Fibroblast of lung (primary cell): ENCODE data around the gene DGKG.

Experiments used
- EZH2 ChIP-seq: IDR thresholded peaks from 2 replicates; pipeline ENCODE4 v1.5.1; 2012; ENCODE audit warnings: low read length, control low read depth, mild to moderate bottlenecking; ENCODE audit errors: missing control alignments
- TF ChIP-seq, protein P1 (sequence below), 2 donors: IDR thresholded peaks in 1 of 2; conservative IDR thresholded peaks in 1 of 2; 1 replicate in 1 of 2; 2 replicates in 1 of 2; pipeline ENCODE4 v1.5.1; 2011 to 2012; ENCODE audit warnings: low read length in 2 of 2, control low read depth in 1 of 2, inconsistent platforms in 1 of 2, low read depth in 1 of 2, mild to moderate bottlenecking in 1 of 2

DNA sequence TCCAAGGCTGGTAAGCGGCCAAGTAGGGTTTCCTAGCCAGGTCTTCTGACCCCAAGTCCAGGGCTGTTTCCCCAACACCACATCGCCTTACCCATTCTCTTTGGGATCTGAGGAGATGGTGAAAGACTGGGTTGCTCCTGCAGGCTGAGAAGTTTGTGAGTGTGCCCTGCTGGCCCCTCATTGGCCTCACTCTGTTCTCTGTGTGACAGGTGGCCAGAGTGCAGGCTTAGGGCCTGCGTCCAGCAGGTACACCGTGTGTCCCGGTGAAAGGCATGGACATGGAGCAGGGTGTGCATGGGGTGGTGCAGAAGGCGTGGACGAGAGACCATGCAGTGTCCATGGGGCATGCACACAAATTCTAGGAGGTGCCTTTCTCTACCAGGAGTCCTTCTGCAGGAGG lies 91.3 kb downstream of the DGKG start:
- TF ChIP-seq, protein P1, sequence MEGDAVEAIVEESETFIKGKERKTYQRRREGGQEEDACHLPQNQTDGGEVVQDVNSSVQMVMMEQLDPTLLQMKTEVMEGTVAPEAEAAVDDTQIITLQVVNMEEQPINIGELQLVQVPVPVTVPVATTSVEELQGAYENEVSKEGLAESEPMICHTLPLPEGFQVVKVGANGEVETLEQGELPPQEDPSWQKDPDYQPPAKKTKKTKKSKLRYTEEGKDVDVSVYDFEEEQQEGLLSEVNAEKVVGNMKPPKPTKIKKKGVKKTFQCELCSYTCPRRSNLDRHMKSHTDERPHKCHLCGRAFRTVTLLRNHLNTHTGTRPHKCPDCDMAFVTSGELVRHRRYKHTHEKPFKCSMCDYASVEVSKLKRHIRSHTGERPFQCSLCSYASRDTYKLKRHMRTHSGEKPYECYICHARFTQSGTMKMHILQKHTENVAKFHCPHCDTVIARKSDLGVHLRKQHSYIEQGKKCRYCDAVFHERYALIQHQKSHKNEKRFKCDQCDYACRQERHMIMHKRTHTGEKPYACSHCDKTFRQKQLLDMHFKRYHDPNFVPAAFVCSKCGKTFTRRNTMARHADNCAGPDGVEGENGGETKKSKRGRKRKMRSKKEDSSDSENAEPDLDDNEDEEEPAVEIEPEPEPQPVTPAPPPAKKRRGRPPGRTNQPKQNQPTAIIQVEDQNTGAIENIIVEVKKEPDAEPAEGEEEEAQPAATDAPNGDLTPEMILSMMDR (conservative IDR thresholded peaks at IDR 0.05 in 1 of 2, IDR thresholded peaks at IDR 0.05 in 1 of 2; ENCODE audit: low read depth in 1 of 2, low read length in 2 of 2), result no peak
- no peak for TF ChIP-seq EZH2
